Activated gamma-delta T cell treated with anti-CD3 and anti-CD28 coated beads, Interleukin-2, amount 50 U/mL, for 16 hours (primary cell): ENCODE results near the gene COL25A1.

Source experiments
- DNase-seq: peaks from one replicate; pipeline ENCODE4 v3.0.0-alpha.2; 2020; ENCODE audit warnings: low read depth

The COL25A1 gene

GRCh38 chr4:109291707-109292238, 10.7 kb downstream of the COL25A1 start:
- no peak for DNase-seq

DNA sequence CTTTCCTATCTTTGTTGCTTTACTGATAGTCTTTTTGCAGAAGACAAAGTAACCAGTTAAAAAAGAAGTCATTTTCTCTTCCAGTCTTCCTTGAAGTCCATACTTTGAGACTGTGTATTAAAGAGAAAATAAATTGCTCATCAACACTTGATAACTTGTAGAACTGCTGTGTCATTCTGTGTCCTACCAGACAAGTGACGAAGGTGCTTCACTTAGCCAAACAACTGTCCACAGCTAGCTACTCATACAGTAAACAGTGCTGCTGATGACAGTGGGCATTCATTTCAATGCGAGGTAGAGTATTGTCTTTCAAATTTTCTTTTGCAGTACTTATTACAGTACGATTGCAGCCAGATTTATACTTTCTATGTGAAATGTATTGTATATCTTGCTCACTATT, 11.5 kb downstream of the COL25A1 start:
- DNase-seq, result no peak

GRCh38 chr4:109278594-109279031, 23.8 kb downstream of the COL25A1 start:
- DNase-seq, result no peak

DNA sequence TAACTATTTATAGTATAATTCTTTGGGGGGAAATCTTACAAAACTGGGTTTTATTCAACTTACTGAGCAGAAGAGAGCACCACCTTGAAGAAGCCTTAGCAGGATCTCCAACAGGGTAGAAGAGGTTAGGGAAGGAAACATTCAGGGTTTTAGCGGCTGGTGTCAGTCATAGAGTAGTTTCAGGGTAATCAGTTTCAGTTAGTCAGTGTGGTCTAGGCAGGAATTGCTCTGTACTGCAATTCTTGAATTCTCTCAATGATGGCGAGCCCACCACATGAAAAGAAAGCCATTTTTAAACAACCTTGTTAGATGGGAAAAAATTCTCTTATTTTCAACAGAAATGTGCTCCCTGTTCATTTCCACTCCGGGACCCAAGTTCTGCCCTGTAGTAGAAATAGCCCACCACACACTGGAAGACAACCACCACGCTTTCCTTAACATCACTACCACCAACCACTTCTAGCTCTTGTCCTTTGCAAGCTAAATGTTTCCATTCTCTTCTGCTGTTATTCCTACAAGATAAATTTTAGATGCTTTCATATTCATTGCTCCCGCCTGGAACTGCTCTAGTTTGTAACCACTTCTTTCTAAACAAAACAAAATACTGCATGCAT, 25.9 kb downstream of the COL25A1 start:
- DNase-seq, result no peak

DNA sequence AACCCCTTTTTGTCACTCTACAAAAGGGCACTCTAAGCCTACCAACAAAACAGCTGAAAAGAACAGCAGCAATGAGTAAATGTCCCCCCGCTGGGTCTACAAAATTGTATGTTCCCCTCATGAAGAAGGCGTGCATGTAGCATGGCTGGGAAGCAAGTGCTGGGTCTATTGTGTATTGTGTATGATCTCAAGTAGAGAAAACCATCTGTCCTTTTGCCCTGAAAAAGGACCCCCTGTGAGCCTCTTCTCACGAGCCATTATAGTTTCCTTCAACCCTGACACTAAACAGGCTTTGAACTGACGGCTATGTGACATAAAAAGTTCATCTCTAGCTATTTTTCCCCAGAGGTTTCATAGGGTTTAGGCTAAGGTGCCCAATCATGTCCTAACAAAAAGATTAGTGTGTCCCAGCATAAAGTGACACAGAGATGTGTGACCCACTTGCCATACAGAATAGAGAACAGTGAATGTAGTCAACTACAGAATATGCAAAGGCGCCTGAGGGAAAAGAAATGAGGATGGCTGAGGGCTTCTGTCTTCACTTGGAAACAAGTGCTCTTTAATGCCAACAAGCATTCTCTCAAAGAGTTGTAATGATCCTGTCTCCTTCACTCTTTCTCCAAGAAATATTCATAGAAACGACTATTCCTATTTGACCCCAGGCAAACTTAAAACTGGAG, 27.3 kb downstream of the COL25A1 start:
- DNase-seq, result no peak

- no peak for DNase-seq
Measured at GRCh38 chr4:109266891-109267290, 35.6 kb downstream of the COL25A1 start.

DNA sequence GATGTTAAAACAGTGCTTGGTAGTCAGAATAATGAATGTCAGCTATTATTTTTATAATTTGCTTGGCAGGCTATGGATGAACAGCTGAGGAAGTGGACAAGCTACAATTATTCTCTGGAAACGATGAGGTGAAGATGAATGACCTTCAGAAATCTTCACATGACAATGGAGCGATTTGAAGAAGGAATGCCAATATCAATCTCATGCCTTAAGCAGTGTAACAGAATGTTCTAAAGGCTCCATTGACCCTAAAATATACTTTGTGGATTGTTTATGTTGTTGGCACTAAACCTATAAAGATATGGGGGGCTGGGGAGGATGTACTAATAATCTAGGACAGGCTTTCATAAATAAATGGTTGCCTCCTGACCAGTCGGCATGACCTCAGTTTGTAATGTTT, 36.2 kb downstream of the COL25A1 start:
- no peak for DNase-seq

GRCh38 chr4:109263721-109264120, 38.7 kb downstream of the COL25A1 start:
- DNase-seq, result no peak

GRCh38 chr4:109256818-109257217, 45.6 kb downstream of the COL25A1 start:
- no peak for DNase-seq

- no peak for DNase-seq
Measured at GRCh38 chr4:109254845-109255244, 47.6 kb downstream of the COL25A1 start.

DNA sequence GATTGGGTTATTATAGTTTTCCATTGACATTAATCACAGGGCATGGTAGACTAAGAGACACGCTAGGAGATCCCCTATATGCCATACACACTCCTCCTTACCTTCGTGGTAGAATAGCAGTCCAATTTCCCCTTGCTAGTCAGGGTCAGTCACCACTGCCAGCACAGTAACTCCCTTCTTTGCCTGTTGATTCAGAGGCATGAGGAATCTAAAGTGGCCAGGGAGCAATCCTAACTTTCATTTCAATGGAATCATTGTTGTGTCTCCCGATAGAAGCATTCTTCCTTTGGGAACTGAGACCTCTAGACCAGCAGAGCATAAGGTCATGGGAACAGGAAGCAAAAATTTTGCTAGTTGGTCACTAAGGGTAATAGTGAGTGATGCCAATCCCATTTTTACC, 51.1 kb downstream of the COL25A1 start:
- DNase-seq, result no peak

- no peak for DNase-seq
Measured at GRCh38 chr4:109248322-109248900, 54.0 kb downstream of the COL25A1 start.

DNA sequence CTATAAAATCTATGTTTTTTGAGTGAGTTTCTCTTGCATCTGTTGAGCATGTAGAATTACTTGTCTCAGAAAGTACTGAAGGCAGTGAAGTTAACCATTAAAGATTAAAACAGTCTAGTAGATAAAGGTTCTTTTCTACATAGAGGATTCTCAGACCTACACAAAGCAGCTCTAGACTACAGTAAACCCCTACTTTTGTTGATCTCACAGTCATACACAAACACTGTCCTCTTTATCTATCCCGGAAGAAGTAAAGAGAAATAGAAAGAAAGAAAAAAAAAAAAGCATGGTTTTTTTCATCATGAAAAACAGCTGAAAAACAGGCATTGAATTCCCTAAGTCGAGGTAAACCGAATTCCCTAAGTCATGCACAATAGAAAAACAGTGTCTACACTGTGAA, 58.6 kb downstream of the COL25A1 start:
- no peak for DNase-seq

DNA sequence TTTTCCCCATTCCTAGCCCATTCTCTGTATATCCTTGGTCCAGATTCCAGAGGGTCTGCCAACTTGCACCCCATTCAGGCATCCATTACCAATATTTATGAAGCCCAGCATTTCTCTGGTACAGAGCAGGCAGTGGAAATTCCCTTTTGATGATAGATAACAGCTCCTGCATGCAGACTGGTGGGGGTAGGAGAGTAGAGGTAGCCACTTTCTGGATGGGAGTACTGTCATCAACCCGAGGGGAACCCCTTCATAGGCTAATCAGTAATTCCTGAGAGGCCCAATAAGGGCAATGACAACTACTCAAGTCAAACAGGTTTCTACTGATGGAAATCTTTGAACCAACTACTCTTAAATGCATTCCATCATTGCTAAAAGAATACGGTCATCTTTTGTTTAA, 63.7 kb downstream of the COL25A1 start:
- no peak for DNase-seq

DNA sequence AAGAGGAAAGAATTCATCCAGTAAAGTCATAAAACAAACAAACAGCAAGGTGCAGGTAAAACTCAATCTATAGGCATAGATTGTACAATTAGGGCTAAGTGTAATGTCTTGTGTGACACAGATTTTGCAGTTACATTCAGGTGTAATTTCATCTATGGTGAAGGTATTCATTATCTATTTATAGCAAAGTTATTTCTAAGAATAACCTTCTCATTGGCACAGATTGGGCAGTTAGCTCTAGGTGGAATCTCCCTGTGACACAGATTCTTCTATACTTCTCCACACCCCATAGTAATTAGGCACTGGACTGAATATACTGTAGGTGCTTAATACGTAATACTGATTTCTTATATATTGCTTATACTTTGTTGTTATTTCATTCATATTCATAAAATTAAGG, 66.8 kb downstream of the COL25A1 start:
- DNase-seq, result no peak

DNA sequence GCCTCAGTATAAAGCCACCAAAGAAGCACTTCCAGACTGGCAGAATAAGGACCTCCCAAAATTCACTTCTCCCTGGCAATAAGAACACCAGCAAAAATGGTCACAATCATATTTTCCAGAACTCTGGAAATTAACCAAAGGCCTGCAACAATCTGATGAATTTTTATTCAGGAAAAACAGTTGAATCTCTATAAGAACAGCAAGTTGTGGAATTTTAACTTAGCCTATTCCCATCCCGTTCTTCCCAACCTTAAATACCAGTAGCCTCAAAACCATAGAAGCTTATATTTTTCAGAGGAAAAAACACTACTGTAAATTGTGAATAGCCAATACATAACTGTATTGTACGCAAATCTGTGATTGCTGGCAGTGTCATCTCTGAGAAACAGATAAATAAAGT, 67.9 kb downstream of the COL25A1 start:
- DNase-seq, result no peak

DNA sequence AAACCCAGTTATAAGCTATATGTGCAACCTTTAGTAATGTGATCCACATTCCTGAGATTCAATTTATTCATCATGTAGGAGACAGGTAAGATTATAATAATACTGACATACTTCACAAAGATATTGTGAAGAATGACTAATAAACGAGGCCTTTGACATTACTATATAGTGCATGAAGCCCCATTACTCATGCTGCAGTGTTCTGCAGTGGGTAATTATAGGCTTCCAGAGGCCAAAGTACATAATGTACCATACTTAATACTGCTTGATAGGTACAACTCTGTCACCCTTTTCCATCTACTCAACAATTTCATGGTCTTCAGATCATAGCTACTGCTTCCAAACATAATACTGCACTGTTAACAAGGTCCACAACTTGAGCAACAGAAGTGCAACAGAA, 68.9 kb downstream of the COL25A1 start:
- DNase-seq, result no peak

GRCh38 chr4:109232681-109233080, 69.8 kb downstream of the COL25A1 start:
- DNase-seq, result no peak

- DNase-seq, result no peak
Measured at GRCh38 chr4:109231331-109231730, 71.1 kb downstream of the COL25A1 start.

GRCh38 chr4:109229028-109229427, 73.4 kb downstream of the COL25A1 start:
- DNase-seq, result no peak

DNA sequence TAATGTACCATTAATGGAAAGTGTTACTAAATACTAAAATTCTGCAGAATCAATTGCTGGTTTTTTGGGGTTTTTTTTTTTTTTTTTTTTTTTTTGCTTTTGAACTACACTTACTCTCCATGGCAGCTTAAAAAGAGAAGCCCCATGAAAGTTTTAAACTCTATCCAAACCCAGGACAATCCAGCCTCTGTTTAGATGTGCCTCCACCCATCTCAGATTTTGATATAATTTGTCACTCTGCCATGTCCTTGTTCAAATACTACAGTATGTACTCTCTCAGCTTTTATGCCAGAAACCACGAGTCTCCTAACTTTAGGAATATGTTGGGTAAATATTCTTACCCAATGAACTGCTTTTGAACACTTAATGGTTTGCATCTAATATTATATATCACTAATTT, 84.2 kb downstream of the COL25A1 start:
- DNase-seq, result no peak

GRCh38 chr4:109216085-109216696, 86.3 kb downstream of the COL25A1 start:
- DNase-seq, result no peak

GRCh38 chr4:109215506-109215905, 87.0 kb downstream of the COL25A1 start:
- DNase-seq, result no peak
